ENCODE data around the gene WBP2.

- TF ChIP-seq ZNF274 (IDR thresholded peaks at IDR 0.05; ENCODE audit: low read depth, low read length) (no peak), YY1 (IDR thresholded peaks at IDR 0.05; ENCODE audit: insufficient read depth, insufficient read length) (no peak), SUZ12 (IDR thresholded peaks at IDR 0.05; ENCODE audit: extremely low read depth, insufficient read depth, insufficient read length) (no peak)
Measured at GRCh38 chr17:75875182-75875939, 20.2 kb upstream of the WBP2 start.

All from NT2/D1 (cell line).